Measurements from ENCODE around the gene FOXO6.

The FOXO6 gene

DNA sequence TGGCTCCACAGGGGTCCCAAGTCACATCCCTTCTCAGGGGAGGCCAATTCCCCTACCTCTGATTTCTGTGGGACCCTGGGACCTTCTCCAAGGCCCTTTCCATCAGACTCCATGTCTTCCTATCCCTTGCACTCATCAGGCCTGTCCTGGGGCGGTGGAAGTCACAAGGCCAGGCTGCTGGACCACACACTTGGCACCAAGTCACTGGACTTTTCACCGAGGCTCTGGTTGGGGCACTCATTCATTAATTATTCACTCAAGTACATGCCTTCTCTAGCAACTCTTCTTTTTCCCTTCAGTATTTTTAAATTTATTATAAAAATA lies 11.2 kb upstream of the FOXO6 start:
- no peak for DNase-seq (ENCODE audit: low read depth in 2 of 2, low spot score in 1 of 2)

DNA sequence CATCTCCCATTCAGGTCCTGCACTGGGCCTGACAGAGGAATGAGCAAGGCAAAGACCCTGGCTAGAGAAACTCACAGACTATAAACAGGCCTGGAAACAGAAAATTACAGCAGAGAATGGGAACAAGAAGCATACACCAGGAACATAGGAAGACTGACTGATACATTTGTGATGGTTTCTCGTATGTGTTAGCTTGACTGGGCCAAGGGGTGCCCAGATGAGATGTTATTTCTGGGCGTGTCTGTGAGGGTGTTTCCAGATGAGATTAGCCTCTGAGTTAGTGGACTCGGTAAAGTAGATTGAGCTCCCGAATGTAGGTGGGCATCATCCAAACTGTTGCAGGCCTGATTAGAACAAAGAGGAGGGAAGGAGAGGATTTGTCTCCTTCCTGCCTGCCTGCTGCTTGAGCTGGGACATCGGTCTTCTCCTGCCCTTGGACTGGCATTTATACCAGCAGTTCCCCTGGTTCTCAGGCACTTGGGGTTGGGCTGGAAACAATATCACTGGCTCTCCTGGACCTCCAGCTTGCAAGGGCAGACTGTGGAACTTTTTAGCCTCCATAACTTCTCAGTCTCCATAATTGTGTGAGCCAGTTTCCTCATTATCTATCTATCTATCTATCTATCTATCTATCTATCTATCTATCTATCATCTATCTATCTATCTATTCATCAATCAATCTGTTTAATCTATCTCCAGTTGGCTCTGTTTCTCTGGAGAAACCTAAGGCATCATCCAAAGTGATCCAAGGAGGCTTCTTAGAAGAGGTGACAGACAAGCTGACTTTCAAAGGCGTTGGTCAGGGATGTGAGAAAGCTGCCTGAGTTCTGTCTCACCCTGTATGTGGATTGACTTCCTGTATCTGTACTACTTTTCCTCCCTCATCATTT lies 9.7 kb upstream of the FOXO6 start:
- no peak for DNase-seq (ENCODE audit: low read depth in 2 of 2, low spot score in 1 of 2)

DNA sequence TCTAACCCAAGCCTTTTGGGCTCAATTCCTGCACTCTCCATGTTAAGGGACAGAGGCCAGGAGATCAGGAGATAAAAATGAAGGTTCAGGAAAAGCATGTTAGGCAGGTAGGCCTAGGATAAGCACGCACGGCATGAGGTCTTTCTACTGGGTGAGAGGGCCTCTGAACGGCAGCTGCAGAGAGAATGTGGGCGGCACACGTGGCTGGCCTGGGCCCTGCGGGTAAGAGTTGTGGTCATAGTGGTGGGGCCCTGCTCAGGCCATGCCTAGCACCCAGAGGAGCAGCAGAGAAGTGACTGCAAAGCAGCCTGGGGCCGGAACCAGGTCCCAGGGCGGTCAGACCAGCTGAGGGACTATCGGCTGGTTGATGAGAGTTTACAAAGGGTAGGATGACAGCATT lies 7.5 kb upstream of the FOXO6 start:
- DNase-seq (ENCODE audit: low read depth in 2 of 2, low spot score in 1 of 2), result no peak

- no peak for DNase-seq (ENCODE audit: low read depth in 2 of 2, low spot score in 1 of 2)
These were observed 6.3 kb upstream of the FOXO6 start for GRCh38 chr1:41354956-41355355.

- DNase-seq (ENCODE audit: low read depth in 2 of 2, low spot score in 1 of 2), result no peak
These were observed 5.9 kb upstream of the FOXO6 start for GRCh38 chr1:41355356-41355755.

GRCh38 chr1:41355761-41356160 lies 5.5 kb upstream of the FOXO6 start:
- no peak for DNase-seq (ENCODE audit: low read depth in 2 of 2, low spot score in 1 of 2)

DNA sequence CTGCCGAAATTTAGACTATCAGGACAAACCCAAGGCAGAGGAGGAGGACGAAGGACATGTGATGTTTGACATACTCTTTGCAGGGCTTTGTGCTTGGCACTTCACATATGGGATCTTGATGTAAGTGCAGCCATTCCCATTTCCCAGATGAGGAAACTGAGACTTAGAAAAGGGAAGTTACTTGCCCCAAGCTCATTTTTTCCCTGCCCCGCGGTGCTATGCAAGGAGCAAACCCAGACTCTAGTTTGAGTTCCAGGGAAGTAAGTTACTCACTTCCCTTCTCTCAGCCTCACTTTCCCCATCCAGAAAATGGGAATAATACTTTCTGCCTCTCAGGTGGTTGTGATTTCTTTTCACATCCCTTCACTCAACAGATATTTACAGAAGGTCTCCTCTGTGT lies 4.5 kb upstream of the FOXO6 start:
- DNase-seq (ENCODE audit: low read depth in 2 of 2, low spot score in 1 of 2), result no peak

DNA sequence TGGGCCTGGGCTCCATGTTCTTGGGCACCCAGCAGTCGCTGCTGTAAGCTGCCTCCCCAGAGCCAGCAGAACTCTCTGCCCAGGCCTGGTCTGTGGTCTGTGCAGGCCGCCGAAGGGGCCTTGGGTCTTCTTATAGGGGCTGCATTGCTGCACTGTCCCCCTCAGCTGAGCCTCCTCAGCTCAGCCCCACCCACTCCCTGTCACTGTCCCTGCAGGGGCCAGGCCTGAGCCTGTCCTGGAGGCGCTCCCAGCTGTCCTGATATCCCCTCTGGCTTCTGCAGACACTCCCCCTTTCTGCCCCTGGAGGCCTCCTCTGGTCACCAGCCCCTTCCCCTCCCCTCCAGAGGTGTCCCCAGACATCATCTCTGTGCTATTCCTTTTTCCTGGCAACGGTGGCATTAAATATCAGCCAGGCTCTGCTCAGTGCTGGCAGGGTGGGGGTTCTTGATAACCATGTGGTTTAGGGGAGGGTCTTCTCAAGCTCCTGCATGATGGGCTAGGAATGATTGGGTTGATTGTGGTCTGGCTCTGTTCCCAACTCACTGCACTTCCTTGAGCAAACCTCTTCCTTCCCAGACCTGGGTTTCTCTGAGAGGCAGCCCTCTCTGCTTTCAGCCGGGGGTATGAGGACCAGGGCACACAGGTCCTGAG lies 3.7 kb upstream of the FOXO6 start:
- no peak for DNase-seq (ENCODE audit: low read depth in 2 of 2, low spot score in 1 of 2)

- no peak for DNase-seq (ENCODE audit: low read depth in 2 of 2, low spot score in 1 of 2)
These were observed 2.9 kb upstream of the FOXO6 start for GRCh38 chr1:41358131-41359021.

DNA sequence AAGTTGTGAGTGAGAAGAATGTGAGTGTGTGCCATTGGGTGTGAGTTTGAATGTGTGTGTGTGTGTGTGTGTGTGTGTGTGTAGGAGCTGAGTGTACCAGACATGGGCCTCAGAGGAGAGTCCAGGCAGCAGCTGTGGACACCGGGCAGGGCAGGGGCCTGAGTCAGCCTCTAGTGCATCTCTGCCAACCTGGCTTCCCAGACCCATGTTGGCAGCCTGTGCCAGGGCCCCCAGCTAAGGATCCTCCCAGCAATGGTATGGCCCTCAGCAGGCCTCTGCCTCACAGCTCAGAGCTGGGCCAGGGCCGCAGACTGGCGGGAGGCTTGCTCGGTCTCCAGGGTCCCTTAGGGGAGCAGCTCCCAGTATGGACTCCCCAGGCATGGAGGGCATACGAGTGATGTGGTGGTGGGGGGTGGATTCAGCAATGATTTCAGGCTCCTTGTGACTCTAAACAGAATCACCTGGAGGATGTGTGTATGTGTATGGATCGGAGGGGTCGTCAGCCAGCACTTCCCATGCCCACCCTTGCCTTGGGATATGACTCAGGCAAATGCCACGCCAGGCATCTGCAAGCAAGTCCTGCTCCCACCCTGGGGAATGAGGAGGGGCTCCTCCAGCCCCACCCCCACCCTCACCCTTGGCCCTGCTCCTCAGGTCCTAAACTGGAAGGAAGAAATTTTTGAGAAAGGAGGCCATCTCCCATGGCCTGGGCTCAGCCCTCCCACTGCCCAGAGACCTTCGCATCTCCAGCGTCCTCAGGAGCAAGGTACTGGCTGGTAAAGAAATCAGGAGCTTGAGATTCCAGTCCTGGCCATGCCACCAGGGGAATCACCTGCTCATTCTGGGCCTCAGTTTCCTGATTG lies 1.8 kb upstream of the FOXO6 start:
- DNase-seq (ENCODE audit: low read depth in 2 of 2, low spot score in 1 of 2), result no peak

- DNase-seq (ENCODE audit: low read depth in 2 of 2, low spot score in 1 of 2), result no peak
These were observed 1.0 kb upstream of the FOXO6 start for GRCh38 chr1:41360074-41360785.

- no peak for DNase-seq (ENCODE audit: low read depth in 2 of 2, low spot score in 1 of 2)
These were observed 492 bp downstream of the FOXO6 start for GRCh38 chr1:41361495-41362356.

DNA sequence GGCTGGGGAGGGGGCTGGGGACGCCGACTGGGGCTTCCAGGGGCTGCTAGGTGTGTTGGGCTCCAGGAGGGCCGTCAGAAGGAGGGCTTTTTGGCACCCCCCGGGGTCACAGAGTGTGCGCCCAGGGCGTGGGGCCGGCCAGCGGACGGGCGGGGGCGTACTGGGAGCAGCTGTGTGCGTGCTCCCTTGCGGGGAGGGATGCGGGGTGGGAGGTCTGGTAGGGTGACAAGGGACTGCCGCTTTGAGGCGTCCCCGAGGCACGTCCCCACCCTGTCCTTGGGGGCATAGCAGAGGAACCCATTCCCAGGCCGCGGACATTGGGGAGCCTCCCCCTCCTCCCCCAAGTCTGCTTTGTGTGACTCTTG lies 1.1 kb downstream of the FOXO6 start:
- DNase-seq (ENCODE audit: low read depth in 2 of 2, low spot score in 1 of 2), result no peak

GRCh38 chr1:41362749-41363590 lies 1.7 kb downstream of the FOXO6 start:
- DNase-seq (ENCODE audit: low read depth in 2 of 2, low spot score in 1 of 2), result no peak

- no peak for DNase-seq (ENCODE audit: low read depth in 2 of 2, low spot score in 1 of 2)
These were observed 2.5 kb downstream of the FOXO6 start for GRCh38 chr1:41363591-41364320.

DNA sequence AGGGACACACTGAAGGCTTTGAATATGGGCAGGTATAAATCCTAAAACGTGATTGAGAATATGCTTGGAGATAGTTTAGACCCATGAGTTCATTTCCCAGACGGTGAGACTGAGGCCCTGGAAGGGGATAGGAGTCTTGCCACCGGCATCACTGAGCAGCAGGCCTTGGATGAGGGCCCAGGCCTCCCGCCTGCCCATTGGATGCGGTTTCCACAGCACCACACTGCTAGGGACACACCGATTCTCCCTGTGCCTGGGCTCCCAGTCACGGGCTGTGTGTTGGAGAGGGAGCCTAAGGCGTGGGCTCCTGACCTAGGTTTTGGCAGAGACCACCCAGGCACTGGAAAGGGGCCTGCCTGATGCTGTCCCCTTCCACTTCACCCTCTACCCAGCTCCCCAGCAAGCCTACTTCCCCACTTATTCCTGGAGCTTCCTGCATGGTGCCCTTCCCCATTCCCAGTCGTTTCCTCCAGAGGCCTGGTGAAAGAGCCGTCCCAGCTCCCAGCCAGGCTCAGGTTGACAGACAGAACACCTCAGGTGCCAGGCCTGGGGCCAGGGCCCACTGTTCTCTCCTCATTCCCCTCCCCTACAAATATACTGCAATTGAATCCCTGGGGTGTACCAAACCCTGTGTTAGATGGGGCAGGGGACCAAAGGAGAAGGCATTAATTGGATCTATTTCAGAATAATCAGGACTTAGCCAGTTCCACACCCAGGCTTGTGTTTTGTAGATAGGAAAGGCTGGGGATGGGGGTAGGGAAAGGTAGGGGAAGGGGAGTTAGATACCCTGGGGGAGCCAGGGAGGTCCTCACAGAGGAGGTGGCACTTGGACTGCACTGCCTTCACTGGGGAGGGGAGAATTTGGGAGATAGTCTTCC lies 3.4 kb downstream of the FOXO6 start:
- DNase-seq (ENCODE audit: low read depth in 2 of 2, low spot score in 1 of 2), result no peak

DNA sequence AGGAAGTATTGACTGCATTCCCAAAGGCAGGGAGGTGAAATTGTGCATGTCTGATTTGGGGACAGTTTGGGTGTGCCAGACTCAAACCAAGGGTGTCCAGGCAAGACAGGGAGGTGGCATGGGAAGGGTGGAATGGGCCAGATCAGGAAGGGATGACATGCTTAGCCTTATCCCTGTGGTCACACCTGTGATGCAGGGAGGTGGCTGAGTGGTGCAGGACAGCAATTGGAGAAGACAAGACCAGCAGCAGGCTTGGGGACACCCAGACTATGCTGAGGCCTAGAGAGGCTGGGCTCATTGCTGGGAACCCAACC lies 4.0 kb downstream of the FOXO6 start:
- no peak for DNase-seq (ENCODE audit: low read depth in 2 of 2, low spot score in 1 of 2)
